ENCODE measurements around the gene ZNF557. TPM values are rescaled to one million over a fixed set of nuclear protein-coding genes. Genes with fewer than 3 reads are reported as not detected.

Gene ZNF557
- total RNA-seq, 2 experiments from 2014 or later = 6.2 to 7.7 TPM

DNA sequence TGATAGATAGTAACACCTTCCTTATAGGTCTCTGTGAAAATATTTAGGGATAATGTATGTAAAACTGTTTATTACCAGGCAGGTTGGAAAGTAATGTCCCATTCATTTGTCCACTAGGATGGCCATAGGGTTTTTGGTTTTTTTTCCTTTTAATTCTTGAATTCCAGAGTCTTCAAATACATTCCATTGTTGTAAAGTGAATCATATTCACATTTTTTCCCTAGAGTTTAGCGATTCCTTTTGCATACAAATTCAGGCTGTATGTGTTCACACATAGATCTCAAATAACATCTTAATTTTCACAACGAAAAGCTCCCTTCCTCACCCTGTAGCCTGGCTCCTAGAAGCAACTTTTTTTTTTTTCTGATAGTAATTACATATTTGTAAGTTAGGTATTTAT, 1.8 kb upstream of the ZNF557 start:
- H3K27ac Mint-ChIP-seq = no peak overlapping the region

DNA sequence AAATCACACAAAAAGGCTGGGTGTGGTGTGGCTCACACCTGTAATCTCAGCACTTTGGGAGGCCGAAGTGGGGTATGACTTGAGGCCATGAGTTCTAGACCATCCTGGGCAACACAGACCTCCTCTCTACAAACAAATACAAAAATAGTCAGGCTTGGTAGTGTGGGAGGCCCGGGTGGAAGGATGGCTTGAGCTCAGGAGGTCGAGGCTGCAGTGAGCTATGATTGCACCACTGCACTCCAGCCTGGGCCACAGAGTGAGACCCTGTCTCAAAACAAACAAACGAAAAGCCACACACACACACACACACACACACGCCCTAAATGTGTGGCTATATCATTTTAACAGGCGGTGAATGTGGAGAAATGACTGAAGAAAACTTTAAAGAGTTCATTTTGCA, 904 bp upstream of the ZNF557 start:
- peak overlapping the region; percentile 77 for H3K27ac Mint-ChIP-seq
- H3K4me1 Mint-ChIP-seq (ENCODE audit: low read depth) = peaks cover 16% of the 10 kb centered on the region
- ChIA-PET POLR2A (interaction anchor here (1.0 to 3.7 kb wide), 5 partner anchors 13 to 427 kb away, joined by 3 to 14 read pairs (median 3); no protein-coding TSS in a partner anchor), CTCF (interaction anchor here (0.7 to 1.6 kb wide), 3 partner anchors 23 to 34 kb away, joined by 3 to 4 read pairs (median 4); no protein-coding TSS in a partner anchor)
- intact Hi-C loops (cut with micrococcal nuclease) = no loop called here
- ATAC-seq (no peak), DNase-seq (no peak)
- no peak for TF ChIP-seq CTCF (IDR thresholded peaks at IDR 0.05)
- H3K4me3 Mint-ChIP-seq = peak overlapping the region; percentile 89
- H3K9me3 Mint-ChIP-seq = no peaks in the 10 kb centered on the region
- no peaks in the 10 kb centered on the region for H3K27me3 Mint-ChIP-seq
- H3K36me3 Mint-ChIP-seq (ENCODE audit: low read depth) = peaks cover 25% of the 10 kb centered on the region

More for the DNA sequence above, 1.8 kb upstream of the ZNF557 start:
- intact Hi-C loops (cut with micrococcal nuclease) = no loop called here
- POLR2A ChIA-PET = interaction anchor here (0.5 to 3.7 kb wide), 2 partner anchors 14 to 585 kb away, joined by 5 to 14 read pairs; no protein-coding TSS in a partner anchor
- H3K4me1 Mint-ChIP-seq (ENCODE audit: low read depth) = peaks cover 16% of the 10 kb centered on the region
- ATAC-seq (no peak), DNase-seq (no peak)
- H3K9me3 Mint-ChIP-seq = no peaks in the 10 kb centered on the region
- H3K4me3 Mint-ChIP-seq = no peak overlapping the region
- CTCF ChIA-PET = interaction anchor here (0.7 to 1.4 kb wide), 2 partner anchors 32 to 99 kb away, joined by 4 to 5 read pairs; no protein-coding TSS in a partner anchor
- no peaks in the 10 kb centered on the region for H3K27me3 Mint-ChIP-seq
- peaks cover 20% of the 10 kb centered on the region for H3K36me3 Mint-ChIP-seq (ENCODE audit: low read depth)
- TF ChIP-seq CTCF (IDR thresholded peaks at IDR 0.05) = no peak

DNA sequence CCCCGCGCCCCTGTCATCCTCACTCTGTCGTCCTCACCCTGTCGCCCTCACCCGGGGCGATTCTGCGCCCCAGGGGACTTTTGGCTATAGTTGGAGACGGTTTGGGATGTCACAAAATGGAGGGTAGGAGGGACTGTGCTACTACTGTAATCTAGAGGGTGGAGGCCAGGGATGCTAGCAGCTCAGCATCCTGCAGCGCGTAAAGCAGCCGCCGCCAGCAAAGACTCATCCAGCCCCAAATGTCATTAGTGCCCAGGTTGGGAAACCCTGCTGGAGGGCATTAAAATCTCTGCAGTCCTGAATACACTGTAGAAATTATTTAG, 362 bp downstream of the ZNF557 start:
- Mint-ChIP-seq H3K9me3 (peaks cover 4% of the 10 kb centered on the region), H3K4me1 (ENCODE audit: low read depth) (peaks cover 19% of the 10 kb centered on the region), H3K36me3 (ENCODE audit: low read depth) (peaks cover 36% of the 10 kb centered on the region), H3K27me3 (no peaks in the 10 kb centered on the region), H3K4me3 (peak overlapping the region; percentile 89), H3K27ac (peak overlapping the region; percentile 77)
- CTCF ChIA-PET = interaction anchor here (1.1 to 1.6 kb wide), 3 partner anchors 12 to 286 kb away, joined by 3 to 4 read pairs (median 3); no protein-coding TSS in a partner anchor
- intact Hi-C loops (cut with micrococcal nuclease) = no loop called here
- no peak for DNase-seq
- ATAC-seq = peak; percentile 10
- POLR2A ChIA-PET = interaction anchor here (0.9 to 3.7 kb wide), 5 partner anchors 11 to 180 kb away, joined by 3 to 14 read pairs (median 4); no protein-coding TSS in a partner anchor
- no peak for TF ChIP-seq CTCF (IDR thresholded peaks at IDR 0.05)

DNA sequence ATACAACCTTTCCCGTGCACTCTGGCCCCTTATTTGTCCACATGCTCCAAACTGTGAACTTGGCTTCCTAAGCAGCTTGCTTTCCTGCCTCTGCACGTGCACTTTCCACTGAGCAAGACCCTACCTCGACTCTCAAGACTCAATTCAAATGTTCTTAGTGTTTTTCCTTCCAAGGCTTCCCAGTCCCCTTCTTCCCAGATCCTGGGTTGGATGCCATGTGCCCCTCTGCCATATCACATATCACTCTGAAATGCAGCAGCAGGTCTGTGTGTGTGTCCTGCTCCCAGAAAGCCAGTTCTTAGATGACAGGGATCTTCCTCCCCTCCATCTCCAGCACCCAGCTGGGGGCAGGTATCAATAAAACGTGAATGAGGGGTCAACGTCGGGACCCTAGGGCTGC, 3.0 kb downstream of the ZNF557 start:
- Mint-ChIP-seq H3K27ac (no peak overlapping the region), H3K4me1 (ENCODE audit: low read depth) (peaks cover 19% of the 10 kb centered on the region), H3K9me3 (peaks cover 10% of the 10 kb centered on the region), H3K27me3 (no peaks in the 10 kb centered on the region), H3K4me3 (peak overlapping the region; percentile 19), H3K36me3 (ENCODE audit: low read depth) (peaks cover 63% of the 10 kb centered on the region)
- CTCF ChIA-PET = no interaction called here
- TF ChIP-seq CTCF (IDR thresholded peaks at IDR 0.05) = no peak
- no peak for ATAC-seq
- DNase-seq = no peak
- POLR2A ChIA-PET = no interaction called here
- intact Hi-C loops (cut with micrococcal nuclease) = no loop called here

DNA sequence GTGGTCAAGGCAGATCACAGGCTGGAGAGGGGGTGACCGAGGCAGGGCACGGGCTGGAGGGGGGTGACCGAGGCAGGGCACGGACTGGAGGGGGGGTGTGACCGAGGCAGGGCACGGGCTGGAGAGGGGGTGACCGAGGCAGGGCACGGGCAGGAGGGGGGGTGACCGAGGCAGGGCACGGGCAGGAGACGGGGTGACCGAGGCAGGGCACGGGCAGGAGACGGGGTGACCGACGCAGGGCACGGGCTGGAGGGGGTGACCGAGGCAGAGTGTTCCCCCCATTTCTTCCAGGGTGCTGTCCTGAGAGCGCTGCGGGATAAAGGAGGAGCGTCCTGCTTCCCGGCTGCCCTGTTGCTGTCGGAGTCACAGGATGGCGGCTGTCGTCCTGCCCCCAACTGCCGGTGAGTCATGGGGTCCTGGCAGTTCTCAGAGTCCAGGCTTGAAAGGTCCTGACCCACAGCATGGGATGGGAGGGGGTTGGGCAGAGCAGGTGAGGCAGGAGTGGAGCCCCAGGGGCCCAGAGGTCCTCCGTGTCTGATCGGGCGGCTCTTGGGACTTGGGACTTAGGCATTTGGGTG, 5.3 kb downstream of the ZNF557 start:
- DNase-seq (no peak), ATAC-seq (no peak)
- no peak overlapping the region for H3K4me3 Mint-ChIP-seq
- ChIA-PET CTCF (no interaction called here), POLR2A (no interaction called here)
- no peaks in the 10 kb centered on the region for H3K27me3 Mint-ChIP-seq
- peaks cover 27% of the 10 kb centered on the region for H3K9me3 Mint-ChIP-seq
- no peak overlapping the region for H3K27ac Mint-ChIP-seq
- intact Hi-C loops (cut with micrococcal nuclease) = no loop called here
- TF ChIP-seq CTCF (IDR thresholded peaks at IDR 0.05) = no peak
- H3K36me3 Mint-ChIP-seq (ENCODE audit: low read depth) = peaks cover 84% of the 10 kb centered on the region
- H3K4me1 Mint-ChIP-seq (ENCODE audit: low read depth) = peaks cover 18% of the 10 kb centered on the region

All from activated CD8-positive, alpha-beta T cell treated with anti-CD3 and anti-CD28 coated beads for 36 hours (primary cell).